ENCODE measurements around the gene PPM1D. TPM values are rescaled to one million over a fixed set of nuclear protein-coding genes. Genes with fewer than 3 reads are reported as not detected.

PPM1D gene
- total and polyA plus RNA-seq, 2 of the 13 experiments (the other 11 are each of a cell fraction or from before 2014, with no cell fraction given): 8.0 to 26.2 TPM

DNA sequence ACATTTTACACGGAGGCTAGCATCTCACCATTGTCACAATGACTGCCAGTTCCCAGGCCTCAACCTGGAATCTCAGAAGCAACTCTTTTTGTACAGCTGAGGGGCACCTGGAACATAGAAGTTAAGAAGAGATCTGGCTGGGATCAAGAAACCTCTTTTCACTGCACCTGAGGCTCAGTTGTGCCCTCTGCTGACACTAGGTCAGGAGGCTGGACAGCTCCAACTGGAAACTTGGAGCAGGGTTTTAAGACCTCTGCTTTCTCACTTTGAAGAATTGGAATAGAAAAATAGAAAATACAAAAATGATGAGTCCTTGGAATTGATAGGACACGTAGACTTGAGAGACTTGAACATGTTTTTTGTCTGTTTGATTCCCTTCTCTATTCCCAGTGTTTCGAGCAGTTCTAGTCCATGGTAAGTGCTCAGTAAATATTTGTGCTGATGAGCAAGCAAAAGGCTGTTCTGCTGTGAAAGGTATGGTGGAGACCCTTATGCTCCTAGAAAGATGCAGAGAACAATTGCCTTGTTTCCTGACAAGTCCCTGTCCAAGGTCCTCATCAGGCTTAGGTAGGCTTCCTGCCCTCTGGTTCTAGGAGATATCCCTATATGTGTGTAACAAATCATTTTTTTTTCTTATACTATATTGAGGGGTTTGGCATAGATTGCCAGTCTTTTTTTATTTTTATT is 13.6 kb upstream of the PPM1D start (continued):
- TF ChIP-seq, protein P1, sequence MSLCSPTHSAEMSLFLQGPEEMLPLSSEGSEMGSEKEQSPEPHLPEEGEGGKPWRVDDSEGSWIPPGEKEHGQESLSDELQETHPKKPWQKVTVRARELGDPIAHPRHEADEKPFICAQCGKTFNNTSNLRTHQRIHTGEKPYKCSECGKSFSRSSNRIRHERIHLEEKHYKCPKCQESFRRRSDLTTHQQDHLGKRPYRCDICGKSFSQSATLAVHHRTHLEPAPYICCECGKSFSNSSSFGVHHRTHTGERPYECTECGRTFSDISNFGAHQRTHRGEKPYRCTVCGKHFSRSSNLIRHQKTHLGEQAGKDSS (CRISPR knock-in tag; IDR thresholded peaks at IDR 0.05; ENCODE audit: borderline replicate concordance, low read depth): peak; percentile 94
- TF ChIP-seq AGO1 (IDR thresholded peaks at IDR 0.05; ENCODE audit: low read depth, low read length, poor library complexity, severe bottlenecking) (no peak), TEAD2 (CRISPR knock-in tag; IDR thresholded peaks at IDR 0.05) (no peak), NCOA2 (CRISPR knock-in tag; IDR thresholded peaks at IDR 0.05) (0 out of 2 replicates have a peak, but pooled peaks have one; percentile 29), FOXK2 (IDR thresholded peaks at IDR 0.05) (no peak), NFIB (CRISPR knock-in tag; IDR thresholded peaks at IDR 0.05; ENCODE audit: borderline replicate concordance) (no peak), SMC3 (IDR thresholded peaks at IDR 0.05; ENCODE audit: low read length) (peak; percentile 66)
- TF ChIP-seq, protein P2, sequence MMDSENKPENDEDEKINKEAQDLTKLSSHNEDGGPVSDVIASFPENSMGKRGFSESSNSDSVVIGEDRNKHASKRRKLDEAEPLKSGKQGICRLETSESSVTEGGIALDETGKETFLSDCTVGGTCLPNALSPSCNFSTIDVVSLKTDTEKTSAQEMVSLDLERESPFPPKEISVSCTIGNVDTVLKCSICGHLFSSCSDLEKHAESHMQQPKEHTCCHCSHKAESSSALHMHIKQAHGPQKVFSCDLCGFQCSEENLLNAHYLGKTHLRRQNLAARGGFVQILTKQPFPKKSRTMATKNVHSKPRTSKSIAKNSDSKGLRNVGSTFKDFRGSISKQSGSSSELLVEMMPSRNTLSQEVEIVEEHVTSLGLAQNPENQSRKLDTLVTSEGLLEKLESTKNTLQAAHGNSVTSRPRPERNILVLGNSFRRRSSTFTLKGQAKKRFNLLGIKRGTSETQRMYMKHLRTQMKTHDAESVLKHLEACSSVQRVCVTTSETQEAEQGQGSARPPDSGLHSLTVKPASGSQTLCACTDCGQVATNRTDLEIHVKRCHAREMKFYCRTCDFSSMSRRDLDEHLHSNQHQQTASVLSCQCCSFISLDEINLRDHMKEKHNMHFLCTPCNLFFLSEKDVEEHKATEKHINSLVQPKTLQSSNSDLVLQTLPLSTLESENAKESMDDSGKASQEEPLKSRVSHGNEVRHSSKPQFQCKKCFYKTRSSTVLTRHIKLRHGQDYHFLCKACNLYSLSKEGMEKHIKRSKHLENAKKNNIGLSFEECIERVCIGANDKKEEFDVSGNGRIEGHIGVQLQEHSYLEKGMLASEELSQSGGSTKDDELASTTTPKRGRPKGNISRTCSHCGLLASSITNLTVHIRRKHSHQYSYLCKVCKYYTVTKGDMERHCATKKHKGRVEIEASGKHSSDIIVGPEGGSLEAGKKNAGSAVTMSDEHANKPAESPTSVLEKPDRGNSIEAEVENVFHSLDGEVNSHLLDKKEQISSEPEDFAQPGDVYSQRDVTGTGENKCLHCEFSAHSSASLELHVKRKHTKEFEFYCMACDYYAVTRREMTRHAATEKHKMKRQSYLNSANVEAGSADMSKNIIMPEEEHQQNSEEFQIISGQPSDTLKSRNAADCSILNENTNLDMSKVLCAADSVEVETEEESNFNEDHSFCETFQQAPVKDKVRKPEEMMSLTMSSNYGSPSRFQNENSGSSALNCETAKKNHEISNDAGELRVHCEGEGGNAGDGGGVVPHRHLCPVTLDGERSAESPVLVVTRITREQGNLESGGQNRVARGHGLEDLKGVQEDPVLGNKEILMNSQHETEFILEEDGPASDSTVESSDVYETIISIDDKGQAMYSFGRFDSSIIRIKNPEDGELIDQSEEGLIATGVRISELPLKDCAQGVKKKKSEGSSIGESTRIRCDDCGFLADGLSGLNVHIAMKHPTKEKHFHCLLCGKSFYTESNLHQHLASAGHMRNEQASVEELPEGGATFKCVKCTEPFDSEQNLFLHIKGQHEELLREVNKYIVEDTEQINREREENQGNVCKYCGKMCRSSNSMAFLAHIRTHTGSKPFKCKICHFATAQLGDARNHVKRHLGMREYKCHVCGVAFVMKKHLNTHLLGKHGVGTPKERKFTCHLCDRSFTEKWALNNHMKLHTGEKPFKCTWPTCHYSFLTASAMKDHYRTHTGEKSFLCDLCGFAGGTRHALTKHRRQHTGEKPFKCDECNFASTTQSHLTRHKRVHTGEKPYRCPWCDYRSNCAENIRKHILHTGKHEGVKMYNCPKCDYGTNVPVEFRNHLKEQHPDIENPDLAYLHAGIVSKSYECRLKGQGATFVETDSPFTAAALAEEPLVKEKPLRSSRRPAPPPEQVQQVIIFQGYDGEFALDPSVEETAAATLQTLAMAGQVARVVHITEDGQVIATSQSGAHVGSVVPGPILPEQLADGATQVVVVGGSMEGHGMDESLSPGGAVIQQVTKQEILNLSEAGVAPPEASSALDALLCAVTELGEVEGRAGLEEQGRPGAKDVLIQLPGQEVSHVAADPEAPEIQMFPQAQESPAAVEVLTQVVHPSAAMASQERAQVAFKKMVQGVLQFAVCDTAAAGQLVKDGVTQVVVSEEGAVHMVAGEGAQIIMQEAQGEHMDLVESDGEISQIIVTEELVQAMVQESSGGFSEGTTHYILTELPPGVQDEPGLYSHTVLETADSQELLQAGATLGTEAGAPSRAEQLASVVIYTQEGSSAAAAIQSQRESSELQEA (CRISPR knock-in tag; IDR thresholded peaks at IDR 0.05; ENCODE audit: not compliant biosample characterization): no peak
- TF ChIP-seq, protein P3, sequence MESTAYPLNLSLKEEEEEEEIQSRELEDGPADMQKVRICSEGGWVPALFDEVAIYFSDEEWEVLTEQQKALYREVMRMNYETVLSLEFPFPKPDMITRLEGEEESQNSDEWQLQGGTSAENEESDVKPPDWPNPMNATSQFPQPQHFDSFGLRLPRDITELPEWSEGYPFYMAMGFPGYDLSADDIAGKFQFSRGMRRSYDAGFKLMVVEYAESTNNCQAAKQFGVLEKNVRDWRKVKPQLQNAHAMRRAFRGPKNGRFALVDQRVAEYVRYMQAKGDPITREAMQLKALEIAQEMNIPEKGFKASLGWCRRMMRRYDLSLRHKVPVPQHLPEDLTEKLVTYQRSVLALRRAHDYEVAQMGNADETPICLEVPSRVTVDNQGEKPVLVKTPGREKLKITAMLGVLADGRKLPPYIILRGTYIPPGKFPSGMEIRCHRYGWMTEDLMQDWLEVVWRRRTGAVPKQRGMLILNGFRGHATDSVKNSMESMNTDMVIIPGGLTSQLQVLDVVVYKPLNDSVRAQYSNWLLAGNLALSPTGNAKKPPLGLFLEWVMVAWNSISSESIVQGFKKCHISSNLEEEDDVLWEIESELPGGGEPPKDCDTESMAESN (CRISPR knock-in tag; conservative IDR thresholded peaks at IDR 0.05): no peak

Measured in HepG2 (cell line).